B cell (primary cell): ENCODE measurements around the gene AURKA.

ENCODE experiments used
- EZH2 ChIP-seq: IDR thresholded peaks from 2 replicates; pipeline ENCODE4 v1.6.1; 2012; ENCODE audit warnings: borderline replicate concordance, low read depth, mild to moderate bottlenecking, moderate library complexity, low read length; ENCODE audit not compliant: insufficient read depth, poor library complexity, severe bottlenecking
- TF ChIP-seq, protein P1 (sequence below): fragments of 200-600 bp; IDR thresholded peaks from one replicate; pipeline ENCODE4 v1.8.0; 2022; ENCODE audit warnings: antibody characterized with exemption, mild to moderate bottlenecking

DNA sequence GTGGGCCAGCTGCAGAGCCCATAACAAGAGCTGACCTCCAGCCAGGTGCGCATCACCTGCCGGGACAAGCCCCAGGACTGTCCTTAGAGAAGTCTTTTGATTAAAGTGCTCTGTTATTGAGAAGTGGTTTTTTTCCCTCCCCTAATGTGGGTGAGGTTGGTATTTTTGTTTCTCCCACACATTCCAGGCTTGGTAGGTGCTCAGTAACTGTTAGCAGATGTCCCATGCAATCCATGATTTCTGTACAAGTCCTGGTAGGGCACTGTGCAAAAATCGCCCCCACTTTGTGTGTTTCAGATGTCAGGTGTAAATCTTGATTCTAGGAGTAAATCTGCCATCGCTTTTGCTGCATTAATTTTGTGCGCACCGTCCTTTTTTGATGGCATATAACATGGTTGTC lies 28.5 kb downstream of the AURKA start:
- TF ChIP-seq, protein P1, sequence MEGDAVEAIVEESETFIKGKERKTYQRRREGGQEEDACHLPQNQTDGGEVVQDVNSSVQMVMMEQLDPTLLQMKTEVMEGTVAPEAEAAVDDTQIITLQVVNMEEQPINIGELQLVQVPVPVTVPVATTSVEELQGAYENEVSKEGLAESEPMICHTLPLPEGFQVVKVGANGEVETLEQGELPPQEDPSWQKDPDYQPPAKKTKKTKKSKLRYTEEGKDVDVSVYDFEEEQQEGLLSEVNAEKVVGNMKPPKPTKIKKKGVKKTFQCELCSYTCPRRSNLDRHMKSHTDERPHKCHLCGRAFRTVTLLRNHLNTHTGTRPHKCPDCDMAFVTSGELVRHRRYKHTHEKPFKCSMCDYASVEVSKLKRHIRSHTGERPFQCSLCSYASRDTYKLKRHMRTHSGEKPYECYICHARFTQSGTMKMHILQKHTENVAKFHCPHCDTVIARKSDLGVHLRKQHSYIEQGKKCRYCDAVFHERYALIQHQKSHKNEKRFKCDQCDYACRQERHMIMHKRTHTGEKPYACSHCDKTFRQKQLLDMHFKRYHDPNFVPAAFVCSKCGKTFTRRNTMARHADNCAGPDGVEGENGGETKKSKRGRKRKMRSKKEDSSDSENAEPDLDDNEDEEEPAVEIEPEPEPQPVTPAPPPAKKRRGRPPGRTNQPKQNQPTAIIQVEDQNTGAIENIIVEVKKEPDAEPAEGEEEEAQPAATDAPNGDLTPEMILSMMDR, result no peak
- no peak for TF ChIP-seq EZH2
